ENCODE measurements around the gene ANKMY1. TPM values are rescaled to one million over a fixed set of nuclear protein-coding genes. Genes with fewer than 3 reads are reported as not detected.

ANKMY1 gene
- total and polyA plus RNA-seq, 2 of the 13 experiments (the other 11 are each of a cell fraction or from before 2014, with no cell fraction given), result 11.7 to 18.8 TPM

DNA sequence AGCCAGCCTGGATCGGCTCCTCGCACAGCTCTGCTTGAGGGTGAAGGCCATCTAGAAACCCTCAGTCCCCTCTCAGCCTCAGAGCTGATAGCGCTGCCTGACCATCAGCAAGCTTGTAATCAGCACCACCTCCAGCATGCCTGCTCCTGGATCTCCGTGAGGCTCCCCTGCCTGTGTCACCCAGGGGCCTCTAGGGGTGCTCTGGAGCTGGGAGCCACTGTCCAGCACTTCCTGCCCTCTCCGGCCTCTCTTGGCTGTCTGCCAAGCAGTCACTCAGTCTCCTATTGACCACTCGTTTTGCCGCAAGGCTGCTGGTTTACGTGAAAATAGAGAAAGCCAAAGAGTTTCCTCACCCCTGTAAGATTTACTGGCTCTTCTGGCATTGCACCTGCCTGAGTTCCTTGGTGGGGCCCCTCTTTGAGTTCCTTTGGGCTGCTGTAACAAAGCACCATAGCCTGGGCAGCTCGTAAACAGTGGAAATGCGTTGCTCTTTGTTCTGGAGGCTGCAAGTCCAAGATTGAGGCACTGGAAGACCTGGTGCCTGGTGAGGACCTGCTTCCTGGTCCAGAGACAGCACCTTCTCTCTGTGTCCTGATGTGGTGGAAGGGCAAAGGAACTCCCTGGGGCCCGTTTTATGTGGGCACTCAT, 46.6 kb upstream of the ANKMY1 start (continued):
- TF ChIP-seq, protein P1, sequence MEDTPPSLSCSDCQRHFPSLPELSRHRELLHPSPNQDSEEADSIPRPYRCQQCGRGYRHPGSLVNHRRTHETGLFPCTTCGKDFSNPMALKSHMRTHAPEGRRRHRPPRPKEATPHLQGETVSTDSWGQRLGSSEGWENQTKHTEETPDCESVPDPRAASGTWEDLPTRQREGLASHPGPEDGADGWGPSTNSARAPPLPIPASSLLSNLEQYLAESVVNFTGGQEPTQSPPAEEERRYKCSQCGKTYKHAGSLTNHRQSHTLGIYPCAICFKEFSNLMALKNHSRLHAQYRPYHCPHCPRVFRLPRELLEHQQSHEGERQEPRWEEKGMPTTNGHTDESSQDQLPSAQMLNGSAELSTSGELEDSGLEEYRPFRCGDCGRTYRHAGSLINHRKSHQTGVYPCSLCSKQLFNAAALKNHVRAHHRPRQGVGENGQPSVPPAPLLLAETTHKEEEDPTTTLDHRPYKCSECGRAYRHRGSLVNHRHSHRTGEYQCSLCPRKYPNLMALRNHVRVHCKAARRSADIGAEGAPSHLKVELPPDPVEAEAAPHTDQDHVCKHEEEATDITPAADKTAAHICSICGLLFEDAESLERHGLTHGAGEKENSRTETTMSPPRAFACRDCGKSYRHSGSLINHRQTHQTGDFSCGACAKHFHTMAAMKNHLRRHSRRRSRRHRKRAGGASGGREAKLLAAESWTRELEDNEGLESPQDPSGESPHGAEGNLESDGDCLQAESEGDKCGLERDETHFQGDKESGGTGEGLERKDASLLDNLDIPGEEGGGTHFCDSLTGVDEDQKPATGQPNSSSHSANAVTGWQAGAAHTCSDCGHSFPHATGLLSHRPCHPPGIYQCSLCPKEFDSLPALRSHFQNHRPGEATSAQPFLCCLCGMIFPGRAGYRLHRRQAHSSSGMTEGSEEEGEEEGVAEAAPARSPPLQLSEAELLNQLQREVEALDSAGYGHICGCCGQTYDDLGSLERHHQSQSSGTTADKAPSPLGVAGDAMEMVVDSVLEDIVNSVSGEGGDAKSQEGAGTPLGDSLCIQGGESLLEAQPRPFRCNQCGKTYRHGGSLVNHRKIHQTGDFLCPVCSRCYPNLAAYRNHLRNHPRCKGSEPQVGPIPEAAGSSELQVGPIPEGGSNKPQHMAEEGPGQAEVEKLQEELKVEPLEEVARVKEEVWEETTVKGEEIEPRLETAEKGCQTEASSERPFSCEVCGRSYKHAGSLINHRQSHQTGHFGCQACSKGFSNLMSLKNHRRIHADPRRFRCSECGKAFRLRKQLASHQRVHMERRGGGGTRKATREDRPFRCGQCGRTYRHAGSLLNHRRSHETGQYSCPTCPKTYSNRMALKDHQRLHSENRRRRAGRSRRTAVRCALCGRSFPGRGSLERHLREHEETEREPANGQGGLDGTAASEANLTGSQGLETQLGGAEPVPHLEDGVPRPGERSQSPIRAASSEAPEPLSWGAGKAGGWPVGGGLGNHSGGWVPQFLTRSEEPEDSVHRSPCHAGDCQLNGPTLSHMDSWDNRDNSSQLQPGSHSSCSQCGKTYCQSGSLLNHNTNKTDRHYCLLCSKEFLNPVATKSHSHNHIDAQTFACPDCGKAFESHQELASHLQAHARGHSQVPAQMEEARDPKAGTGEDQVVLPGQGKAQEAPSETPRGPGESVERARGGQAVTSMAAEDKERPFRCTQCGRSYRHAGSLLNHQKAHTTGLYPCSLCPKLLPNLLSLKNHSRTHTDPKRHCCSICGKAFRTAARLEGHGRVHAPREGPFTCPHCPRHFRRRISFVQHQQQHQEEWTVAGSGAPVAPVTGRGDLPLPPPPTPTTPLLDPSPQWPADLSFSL (CRISPR knock-in tag; IDR thresholded peaks at IDR 0.05), result no peak
- TF ChIP-seq, protein P2, sequence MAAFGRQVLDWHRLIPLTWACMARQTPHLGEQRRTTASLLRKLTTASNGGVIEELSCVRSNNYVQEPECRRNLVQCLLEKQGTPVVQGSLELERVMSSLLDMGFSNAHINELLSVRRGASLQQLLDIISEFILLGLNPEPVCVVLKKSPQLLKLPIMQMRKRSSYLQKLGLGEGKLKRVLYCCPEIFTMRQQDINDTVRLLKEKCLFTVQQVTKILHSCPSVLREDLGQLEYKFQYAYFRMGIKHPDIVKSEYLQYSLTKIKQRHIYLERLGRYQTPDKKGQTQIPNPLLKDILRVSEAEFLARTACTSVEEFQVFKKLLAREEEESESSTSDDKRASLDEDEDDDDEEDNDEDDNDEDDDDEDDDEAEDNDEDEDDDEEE (CRISPR knock-in tag; IDR thresholded peaks at IDR 0.05), result no peak; the same call in 1 of the 2 replicates
- no peak for TF ChIP-seq TBX3 (IDR thresholded peaks at IDR 0.05; ENCODE audit: borderline replicate concordance)
- TF ChIP-seq RBM39 (IDR thresholded peaks at IDR 0.05; ENCODE audit: low read depth, low read length, poor library complexity, severe bottlenecking), result peak; percentile 49
- TF ChIP-seq TBP (CRISPR knock-in tag; IDR thresholded peaks at IDR 0.05), result no peak
- TF ChIP-seq THAP11 (CRISPR knock-in tag; IDR thresholded peaks at IDR 0.05), result peak; percentile 88
- TF ChIP-seq, protein P3, sequence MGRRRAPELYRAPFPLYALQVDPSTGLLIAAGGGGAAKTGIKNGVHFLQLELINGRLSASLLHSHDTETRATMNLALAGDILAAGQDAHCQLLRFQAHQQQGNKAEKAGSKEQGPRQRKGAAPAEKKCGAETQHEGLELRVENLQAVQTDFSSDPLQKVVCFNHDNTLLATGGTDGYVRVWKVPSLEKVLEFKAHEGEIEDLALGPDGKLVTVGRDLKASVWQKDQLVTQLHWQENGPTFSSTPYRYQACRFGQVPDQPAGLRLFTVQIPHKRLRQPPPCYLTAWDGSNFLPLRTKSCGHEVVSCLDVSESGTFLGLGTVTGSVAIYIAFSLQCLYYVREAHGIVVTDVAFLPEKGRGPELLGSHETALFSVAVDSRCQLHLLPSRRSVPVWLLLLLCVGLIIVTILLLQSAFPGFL (CRISPR knock-in tag; IDR thresholded peaks at IDR 0.05), result no peak
- no peak for TF ChIP-seq ZSCAN22 (CRISPR knock-in tag; IDR thresholded peaks at IDR 0.05)
- TF ChIP-seq ZNF556 (CRISPR knock-in tag; IDR thresholded peaks at IDR 0.05; ENCODE audit: borderline replicate concordance), result peak; percentile 72; the same call in 1 of the 2 replicates
- TF ChIP-seq, protein P4, sequence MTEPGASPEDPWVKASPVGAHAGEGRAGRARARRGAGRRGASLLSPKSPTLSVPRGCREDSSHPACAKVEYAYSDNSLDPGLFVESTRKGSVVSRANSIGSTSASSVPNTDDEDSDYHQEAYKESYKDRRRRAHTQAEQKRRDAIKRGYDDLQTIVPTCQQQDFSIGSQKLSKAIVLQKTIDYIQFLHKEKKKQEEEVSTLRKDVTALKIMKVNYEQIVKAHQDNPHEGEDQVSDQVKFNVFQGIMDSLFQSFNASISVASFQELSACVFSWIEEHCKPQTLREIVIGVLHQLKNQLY (CRISPR knock-in tag; IDR thresholded peaks at IDR 0.05), result peak; percentile 78; the same call in 1 of the 2 replicates
- no peak for TF ChIP-seq SRSF1 (optimal IDR thresholded peaks at IDR 0.05; ENCODE audit: low read depth, low read length)
- TF ChIP-seq GATAD1 (CRISPR knock-in tag; IDR thresholded peaks at IDR 0.05), result peak; percentile 80
- TF ChIP-seq, protein P5, sequence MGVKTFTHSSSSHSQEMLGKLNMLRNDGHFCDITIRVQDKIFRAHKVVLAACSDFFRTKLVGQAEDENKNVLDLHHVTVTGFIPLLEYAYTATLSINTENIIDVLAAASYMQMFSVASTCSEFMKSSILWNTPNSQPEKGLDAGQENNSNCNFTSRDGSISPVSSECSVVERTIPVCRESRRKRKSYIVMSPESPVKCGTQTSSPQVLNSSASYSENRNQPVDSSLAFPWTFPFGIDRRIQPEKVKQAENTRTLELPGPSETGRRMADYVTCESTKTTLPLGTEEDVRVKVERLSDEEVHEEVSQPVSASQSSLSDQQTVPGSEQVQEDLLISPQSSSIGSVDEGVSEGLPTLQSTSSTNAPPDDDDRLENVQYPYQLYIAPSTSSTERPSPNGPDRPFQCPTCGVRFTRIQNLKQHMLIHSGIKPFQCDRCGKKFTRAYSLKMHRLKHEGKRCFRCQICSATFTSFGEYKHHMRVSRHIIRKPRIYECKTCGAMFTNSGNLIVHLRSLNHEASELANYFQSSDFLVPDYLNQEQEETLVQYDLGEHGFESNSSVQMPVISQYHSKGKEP (CRISPR knock-in tag; IDR thresholded peaks at IDR 0.05), result no peak
- peak; percentile 64; the same call in 1 of the 2 replicates for TF ChIP-seq YEATS4 (CRISPR knock-in tag; IDR thresholded peaks at IDR 0.05; ENCODE audit: borderline replicate concordance)
- TF ChIP-seq, protein P6, sequence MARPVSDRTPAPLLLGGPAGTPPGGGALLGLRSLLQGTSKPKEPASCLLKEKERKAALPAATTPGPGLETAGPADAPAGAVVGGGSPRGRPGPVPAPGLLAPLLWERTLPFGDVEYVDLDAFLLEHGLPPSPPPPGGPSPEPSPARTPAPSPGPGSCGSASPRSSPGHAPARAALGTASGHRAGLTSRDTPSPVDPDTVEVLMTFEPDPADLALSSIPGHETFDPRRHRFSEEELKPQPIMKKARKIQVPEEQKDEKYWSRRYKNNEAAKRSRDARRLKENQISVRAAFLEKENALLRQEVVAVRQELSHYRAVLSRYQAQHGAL (CRISPR knock-in tag; IDR thresholded peaks at IDR 0.05; ENCODE audit: not compliant biosample characterization), result no peak
- TF ChIP-seq ZMYM3 (CRISPR knock-in tag; IDR thresholded peaks at IDR 0.05), result peak; percentile 69; the same call in 1 of the 2 replicates
- peak; percentile 72 for TF ChIP-seq STAG1 (CRISPR knock-in tag; IDR thresholded peaks at IDR 0.05)
- peak; percentile 83 for TF ChIP-seq CCAR2 (optimal IDR thresholded peaks at IDR 0.05; ENCODE audit: low read depth, low read length)

Measured in HepG2 (cell line).